K562 (cell line): ENCODE measurements around the gene ZNF280D. TPM values are rescaled to one million over a fixed set of nuclear protein-coding genes. Genes with fewer than 3 reads are reported as not detected.

Experiments used
- ATAC-seq: fragments of 200-7000 bp; cut with Tn5 transposase; 3 replicates; pipeline ENCODE4 v1.9.1; 2020; ENCODE audit warnings: moderate library complexity
- BruUV-seq: library from RNA; stranded (reverse); fragments of 400-500 nt; replicated peaks from 2 replicates; lab custom pipeline; 2021; lab: Mats Ljungman, UMichigan
- CTCF ChIA-PET: fragments of 300-600 bp; formaldehyde crosslinking; extraction: SDS; loops from one replicate; lab custom pipeline; 2021; ENCODE audit warnings: low intra/inter-chr PET ratio; lab: Yijun Ruan, JAX
- POLR2A ChIA-PET: fragments of 300-600, 350-650 bp; sonication (Branson Sonifier 250); formaldehyde crosslinking; extraction: SDS; loops from one replicate; lab custom pipeline; 2021; ENCODE audit warnings: antibody characterized with exemption, inconsistent platforms; lab: Yijun Ruan, JAX
- DNase-seq, 4 experiments: peaks; one replicate each; pipeline versions ENCODE4 v3.0.0 to v3.0.0-alpha.2; 2011 to 2018; ENCODE audit warnings: low spot score in 3 of 4, mixed read lengths in 3 of 4; ENCODE audit errors: extremely low read depth in 1 of 4
- FAIRE-seq: peaks from 2 replicates; lab custom pipeline; 2011; peaks lifted over from hg19 to GRCh38; lab: Jason Lieb, UNC
- H2AFZ ChIP-seq: 2 replicates; pipeline ENCODE4 v1.6.0; 2011; ENCODE audit warnings: low read depth, low read length, control low read depth, inconsistent platforms
- H3K27ac ChIP-seq: fragments of 200-600 bp; 3 replicates; pipeline ENCODE4 v1.8.0; 2011; ENCODE audit warnings: low read depth, mild to moderate bottlenecking, control low read depth, inconsistent platforms, low read length, moderate library complexity, mixed read lengths; ENCODE audit errors: extremely low read depth
- H3K27me3 ChIP-seq, 2 experiments: fragments of 300-600 bp in 1 of 2; 2 replicates in 1 of 2; 3 replicates in 1 of 2; pipeline versions ENCODE4 v1.6.0 to v1.8.0; 2011; ENCODE audit warnings: inconsistent platforms in 2 of 2, low read length in 2 of 2, mild to moderate bottlenecking in 1 of 2, mixed read lengths in 1 of 2, moderate library complexity in 1 of 2; ENCODE audit not compliant: control insufficient read depth in 2 of 2, insufficient read depth in 2 of 2
- H3K36me3 ChIP-seq: fragments of 300-600 bp; 3 replicates; pipeline ENCODE4 v1.8.0; 2011; ENCODE audit warnings: mild to moderate bottlenecking, low read length, inconsistent platforms; ENCODE audit not compliant: control insufficient read depth, insufficient read depth
- H3K4me1 ChIP-seq, 2 experiments: fragments of 200-600 bp in 1 of 2; replicated peaks in 1 of 2; 2 replicates in 1 of 2; 3 replicates in 1 of 2; pipeline versions ENCODE4 v1.5.1 to v1.8.0; 2011; ENCODE audit warnings: inconsistent platforms in 2 of 2, low read length in 2 of 2, mild to moderate bottlenecking in 1 of 2, mixed read lengths in 1 of 2, moderate library complexity in 1 of 2; ENCODE audit not compliant: control insufficient read depth in 2 of 2, insufficient read depth in 2 of 2
- H3K4me2 ChIP-seq: 2 replicates; pipeline ENCODE4 v1.6.1; 2011; ENCODE audit warnings: low read length, control low read depth, inconsistent platforms, mixed read lengths; ENCODE audit not compliant: insufficient read depth
- H3K4me3 ChIP-seq: fragments of 200-600 bp; sonication (generic), shearing (Covaris generic); 2 replicates; pipeline ENCODE4 v1.5.1; 2016; ENCODE audit warnings: control low read depth, inconsistent platforms
- H3K79me2 ChIP-seq: fragments of 200-600 bp; 3 replicates; pipeline ENCODE4 v1.8.0; 2011; ENCODE audit warnings: low read length, inconsistent platforms; ENCODE audit not compliant: control insufficient read depth, insufficient read depth
- H3K9ac ChIP-seq, 2 experiments: 2 replicates each; pipeline versions ENCODE4 v1.6.0 to v1.6.1; 2011; ENCODE audit warnings: low read depth in 2 of 2, low read length in 2 of 2, control low read depth in 1 of 2, inconsistent platforms in 1 of 2, mild to moderate bottlenecking in 1 of 2, mixed read lengths in 1 of 2; ENCODE audit not compliant: insufficient read depth in 1 of 2
- H3K9me1 ChIP-seq: one replicate; pipeline ENCODE4 v1.6.0; 2011; ENCODE audit warnings: inconsistent platforms, mild to moderate bottlenecking, low read length, moderate library complexity; ENCODE audit not compliant: control insufficient read depth, insufficient read depth
- H3K9me3 ChIP-seq: replicated peaks from 2 replicates; pipeline ENCODE4 v1.5.1; 2011; ENCODE audit warnings: low read depth, low read length, inconsistent platforms; ENCODE audit not compliant: control insufficient read depth, insufficient read depth
- H4K20me1 ChIP-seq: replicated peaks from 2 replicates; pipeline ENCODE4 v1.6.1; 2011; ENCODE audit warnings: low read length, inconsistent platforms, mixed read lengths; ENCODE audit not compliant: control insufficient read depth, insufficient read depth
- GATAD2A ChIP-seq: fragments of 450-650 bp; IDR thresholded peaks from 2 replicates; pipeline ENCODE4 v1.6.1; 2017
- JUNB ChIP-seq: fragments of 450-650 bp; formaldehyde crosslinking; conservative IDR thresholded peaks from 2 replicates; pipeline ENCODE4 v1.4.0; 2020; ENCODE audit warnings: mild to moderate bottlenecking
- SREBF2 ChIP-seq: sonication (generic); formaldehyde crosslinking; IDR thresholded peaks from 2 replicates; pipeline ENCODE4 v1.4.0; 2020; ENCODE audit warnings: mild to moderate bottlenecking, missing genetic modification reagents
- WGBS: fragments of 100-300 bp; shearing (Covaris generic); methylation state at CpG from one replicate; pipeline ENCODE4 v1.1.6; 2016; ENCODE audit warnings: low coverage, mixed read lengths; ENCODE audit not compliant: insufficient coverage; ENCODE audit errors: missing lambda C conversion rate; 5-methylcytosine and 5-hydroxymethylcytosine counted together
- in situ Hi-C: fragments of 300-500 bp; cut with MboI; formaldehyde crosslinking; loops from 4 replicates; pipeline ENCODE4 v1.15.0; 2018; ENCODE audit warnings: inconsistent platforms, mixed read lengths
- intact Hi-C: fragments of 100-400 bp; cut with micrococcal nuclease; formaldehyde crosslinking; loops from 2 replicates; pipeline ENCODE4 v1.14.2; 2022
- polyA plus RNA-seq, 8 experiments: library from polyadenylated mRNA; depleted of rRNA in 4 of 8; stranded (reverse) in 5 of 8; unstranded in 3 of 8; fragments of >200 nt; fragmentation: Nextera tagmentation in 2 of 8; fragmentation: Illumina TruSeq in 1 of 8; extraction: Ambion mirVana in 2 of 8; extraction: Trizol in 1 of 8; gene quantifications; 2 replicates each; pipeline versions ENCODE4 v1.2.1 to v1.2.3, GENCODE V29; 2011 to 2014; ENCODE audit warnings: inconsistent platforms in 1 of 8, missing spikeins in 1 of 8
- total RNA-seq, 7 experiments: library from RNA; depleted of rRNA in 6 of 7; stranded (reverse); fragments of >200 nt in 6 of 7; fragmentation: Illumina TruSeq in 2 of 7; extraction: Trizol in 2 of 7; gene quantifications; 2 replicates each; pipeline versions ENCODE4 v1.2.1 to v1.2.3, GENCODE V29; 2011 to 2021; ENCODE audit warnings: low replicate concordance in 1 of 7

Gene ZNF280D
- total and polyA plus RNA-seq, 9 of the 15 experiments (the other 6 are each of a cell fraction or from before 2014, with no cell fraction given): 8.3 to 21.8 (median 18.4) TPM

DNA sequence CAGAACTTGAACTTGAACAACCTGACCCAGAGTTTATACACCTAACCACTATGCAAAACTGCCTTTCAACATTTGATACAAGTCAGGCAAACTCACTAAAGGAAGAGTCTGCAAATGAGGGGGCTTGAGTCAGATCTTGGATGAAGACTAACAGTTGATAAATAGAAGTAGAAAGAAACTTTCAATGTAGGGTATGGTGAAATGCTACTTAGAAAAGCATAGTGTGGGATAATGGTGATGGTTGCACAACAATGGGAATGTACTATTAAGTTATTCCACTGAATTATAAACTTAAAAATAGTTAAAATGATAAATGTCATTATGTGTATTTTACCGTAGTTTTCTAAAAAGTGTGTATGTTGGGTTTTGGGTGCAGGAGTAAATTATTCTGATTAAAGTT is 19.7 kb upstream of the ZNF280D start:
- H3K4me1 ChIP-seq: peaks cover 0 to 2% of the 10 kb centered on the region in 2 experiments; a peak in 2 of 5 replicates
- CTCF ChIA-PET: no interaction called here
- no peaks in the 10 kb centered on the region for H3K79me2 ChIP-seq
- no peak overlapping the region for H3K4me3 ChIP-seq
- H3K27me3 ChIP-seq: no peaks in the 10 kb centered on the region
- in situ Hi-C loops (no loop called here), intact Hi-C loops (no loop called here)
- DNase-seq (no peak), ATAC-seq (no peak), FAIRE-seq (no peak)
- no TSS peak for BruUV-seq
- no peaks in the 10 kb centered on the region for H4K20me1 ChIP-seq
- no peak overlapping the region for H3K4me2 ChIP-seq
- 42% methylated on average over 1 of the region's 1 CpG for WGBS
- no peak overlapping the region for H3K9ac ChIP-seq
- no peak overlapping the region for H2AFZ ChIP-seq
- H3K9me3 ChIP-seq: no peaks in the 10 kb centered on the region
- TF ChIP-seq JUNB (CRISPR knock-in tag): no peak
- no peaks in the 10 kb centered on the region for H3K36me3 ChIP-seq
- no peak overlapping the region for H3K27ac ChIP-seq
- H3K9me1 ChIP-seq: no peaks in the 10 kb centered on the region
- POLR2A ChIA-PET: no interaction called here

DNA sequence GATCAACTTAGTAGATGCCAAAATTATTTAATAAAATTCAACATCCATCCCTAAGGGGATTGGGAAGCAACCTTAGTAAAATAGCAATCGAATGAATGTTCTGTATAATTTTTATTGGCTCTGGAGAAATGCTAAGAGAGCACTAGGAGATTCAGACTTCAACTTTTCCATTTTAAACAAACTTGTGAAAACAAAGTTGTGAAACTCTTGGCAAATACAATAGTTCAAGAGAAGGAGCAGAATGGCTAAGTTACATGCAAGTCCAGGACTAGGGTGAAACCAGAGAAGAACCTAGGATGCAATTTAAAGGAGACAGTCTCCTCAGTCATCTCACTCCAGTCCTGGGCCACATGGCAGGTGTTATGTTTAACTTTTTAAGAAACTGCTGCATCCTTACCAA is 16.7 kb upstream of the ZNF280D start:
- no peak for FAIRE-seq
- Histone ChIP-seq H3K9ac (no peak overlapping the region), H3K9me3 (no peaks in the 10 kb centered on the region), H3K27ac (no peak overlapping the region), H3K4me3 (no peak overlapping the region), H3K4me1 (no peaks in the 10 kb centered on the region), H3K4me2 (no peak overlapping the region), H4K20me1 (no peaks in the 10 kb centered on the region), H3K79me2 (no peaks in the 10 kb centered on the region), H3K9me1 (no peaks in the 10 kb centered on the region), H2AFZ (no peak overlapping the region), H3K27me3 (no peaks in the 10 kb centered on the region), H3K36me3 (no peaks in the 10 kb centered on the region)
- DNase-seq: no peak
- intact Hi-C loops (no loop called here), in situ Hi-C loops (no loop called here)
- WGBS: 5% methylated on average over 1 of the region's 1 CpG
- ChIA-PET POLR2A (no interaction called here), CTCF (no interaction called here)
- TF ChIP-seq GATAD2A (no peak), SREBF2 (CRISPR knock-in tag) (no peak)
- no TSS peak for BruUV-seq
- no peak for ATAC-seq
